ENCODE measurements around the gene CMA1.

The CMA1 gene

DNA sequence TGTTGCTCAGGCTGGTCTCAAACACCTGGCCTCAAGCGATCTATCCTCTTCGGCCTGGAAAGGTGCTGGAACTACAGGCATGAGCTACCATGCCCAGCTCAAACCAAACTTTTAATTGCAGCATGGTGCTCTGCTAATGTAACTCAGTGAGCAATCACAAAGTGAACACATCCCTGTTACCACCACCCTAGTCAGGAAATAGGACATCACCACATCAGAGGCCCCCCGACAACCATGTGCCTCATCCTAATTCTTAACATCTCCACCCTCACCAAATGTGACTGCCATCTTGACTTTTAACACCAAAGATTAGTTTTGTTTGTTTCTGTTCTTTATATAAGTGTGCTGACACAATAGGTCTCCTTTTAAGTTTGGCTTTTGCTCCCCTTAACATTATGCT lies 42.7 kb downstream of the CMA1 start:
- DNase-seq: no peak

DNA sequence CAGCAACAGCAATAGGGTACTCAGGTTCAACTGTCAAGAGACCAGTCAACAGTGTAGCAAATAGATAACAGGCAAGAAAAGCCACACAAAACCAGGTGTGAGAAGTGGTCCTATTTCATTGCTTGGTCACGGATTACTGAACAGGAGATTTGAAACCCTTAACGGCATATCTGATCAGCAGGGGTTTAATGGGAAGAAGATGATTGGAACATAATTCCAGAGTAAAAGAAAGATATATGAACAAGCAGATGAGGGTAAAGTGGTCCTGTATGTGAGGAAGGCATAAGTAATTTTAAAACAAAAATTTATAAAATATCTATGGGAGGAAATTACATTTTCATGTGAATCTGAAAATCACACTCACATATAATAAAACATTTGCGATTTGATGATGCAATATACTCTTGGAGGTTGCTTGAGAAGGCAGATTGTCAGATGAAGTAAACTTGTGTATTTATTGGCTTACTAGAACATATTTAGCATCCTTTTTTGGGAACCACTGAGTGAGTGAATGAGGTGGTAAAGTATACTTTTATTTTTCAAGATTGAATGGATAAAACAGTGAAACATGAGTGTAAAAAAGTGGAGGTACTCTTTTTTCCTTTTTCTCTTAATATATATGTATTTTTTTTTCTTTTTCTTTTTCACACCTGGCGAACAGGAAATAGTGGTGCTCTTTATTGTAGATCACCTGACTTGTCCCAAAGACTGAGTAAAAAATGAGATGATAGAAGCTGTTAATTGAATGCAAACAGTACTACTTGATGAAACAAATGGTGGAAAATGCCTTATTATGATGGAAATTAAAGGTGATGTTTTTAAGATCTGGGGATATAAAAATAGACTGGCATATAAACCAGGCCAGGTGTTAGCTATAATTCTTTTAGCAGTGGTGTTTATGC lies 43.9 kb downstream of the CMA1 start:
- DNase-seq: no peak

DNA sequence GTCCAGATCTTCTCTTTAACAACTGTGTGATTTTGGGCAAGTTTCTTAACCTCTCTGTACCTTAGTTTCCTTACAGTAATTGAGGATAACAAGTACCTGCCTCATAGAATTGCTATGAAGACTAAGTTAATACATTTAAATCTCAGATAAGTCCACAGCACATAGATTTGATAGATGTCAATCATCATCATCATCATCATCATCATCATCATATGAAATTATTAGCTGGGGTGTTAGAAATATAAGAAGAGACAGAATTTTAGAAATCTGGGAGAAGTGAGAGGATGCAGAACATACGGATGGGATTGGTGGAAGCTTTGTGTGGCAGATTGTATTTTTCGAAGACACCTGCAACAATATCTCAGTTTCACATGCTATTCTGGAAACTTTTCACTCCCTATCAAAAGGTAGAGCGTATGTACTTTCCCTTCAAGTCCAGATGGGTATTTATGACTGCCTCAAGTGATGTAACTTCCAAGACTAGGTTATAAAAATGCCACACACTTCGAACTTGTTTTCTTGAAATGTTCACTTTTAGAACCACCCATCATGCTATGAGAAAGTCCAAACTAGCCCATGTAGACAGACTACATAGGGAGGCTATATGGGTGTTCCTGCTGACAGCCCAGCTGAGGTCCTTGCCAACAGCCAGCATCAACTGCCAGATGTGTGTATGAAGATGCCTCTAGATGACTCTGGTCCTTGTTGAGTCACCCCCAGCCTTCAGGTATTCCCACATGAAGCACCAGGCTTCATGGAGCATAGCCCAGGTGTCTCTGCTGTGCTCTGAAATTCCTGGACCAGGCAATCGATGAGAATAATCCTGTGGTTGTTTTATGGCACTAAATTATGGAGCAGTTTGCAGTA lies 44.8 kb downstream of the CMA1 start:
- DNase-seq: no peak

DNA sequence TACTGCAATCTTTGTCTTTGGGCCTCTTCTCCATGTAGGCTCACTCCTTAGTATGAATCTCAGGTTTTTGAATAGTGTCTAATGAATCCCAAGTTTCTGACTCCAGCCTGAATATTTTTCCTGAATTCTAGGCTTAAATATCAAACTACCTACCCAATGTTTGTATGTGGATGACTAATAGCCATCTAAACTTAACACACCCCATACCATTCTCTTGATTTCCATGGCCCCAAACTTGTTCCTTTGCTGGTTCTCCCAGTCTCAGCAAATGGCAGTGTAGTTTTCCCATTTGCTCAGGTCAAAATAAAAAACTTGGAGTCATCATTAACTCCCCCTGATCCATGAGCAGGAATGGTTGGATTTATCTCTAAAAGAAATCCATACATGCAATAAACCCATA lies 46.7 kb downstream of the CMA1 start:
- DNase-seq: no peak

DNA sequence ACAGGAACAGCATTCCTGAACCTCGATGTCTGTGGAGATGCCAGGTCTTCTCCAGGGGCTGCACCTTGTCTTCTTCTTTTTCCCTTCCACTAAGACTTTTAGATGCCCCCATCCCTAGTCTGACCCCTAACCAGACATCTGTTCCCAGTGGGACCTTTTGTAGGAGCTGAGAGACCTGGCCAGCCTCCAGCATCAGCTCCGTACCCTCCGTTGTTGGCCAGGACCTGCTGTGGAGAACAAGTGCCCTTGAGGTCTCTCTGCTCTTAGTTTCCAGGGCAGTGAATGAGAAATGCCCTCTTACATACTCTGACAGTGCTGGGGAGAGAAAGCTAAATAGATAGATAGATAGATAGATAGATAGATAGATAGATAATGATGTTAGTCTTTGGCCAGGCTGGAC lies 48.7 kb downstream of the CMA1 start:
- no peak for DNase-seq

DNA sequence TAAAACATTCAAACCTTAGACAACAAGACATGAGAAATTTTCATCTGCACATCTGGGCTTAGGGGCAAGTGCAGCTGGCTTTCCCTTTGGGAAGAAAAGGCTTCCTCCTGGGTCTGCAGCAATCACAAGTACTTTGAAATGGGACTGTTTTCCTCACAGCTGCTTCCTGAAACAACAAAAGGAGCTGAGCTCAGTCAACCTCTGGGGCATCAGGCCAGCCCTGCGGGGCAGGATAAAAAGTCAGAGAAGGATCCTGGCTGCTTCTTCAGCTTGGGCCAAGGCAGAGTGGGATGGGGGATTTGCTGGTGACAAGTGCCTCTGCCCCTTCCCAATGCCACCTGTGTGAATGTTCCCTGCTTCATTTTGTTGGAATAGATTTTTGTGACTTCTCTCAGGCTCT lies 49.3 kb downstream of the CMA1 start:
- DNase-seq: no peak

DNA sequence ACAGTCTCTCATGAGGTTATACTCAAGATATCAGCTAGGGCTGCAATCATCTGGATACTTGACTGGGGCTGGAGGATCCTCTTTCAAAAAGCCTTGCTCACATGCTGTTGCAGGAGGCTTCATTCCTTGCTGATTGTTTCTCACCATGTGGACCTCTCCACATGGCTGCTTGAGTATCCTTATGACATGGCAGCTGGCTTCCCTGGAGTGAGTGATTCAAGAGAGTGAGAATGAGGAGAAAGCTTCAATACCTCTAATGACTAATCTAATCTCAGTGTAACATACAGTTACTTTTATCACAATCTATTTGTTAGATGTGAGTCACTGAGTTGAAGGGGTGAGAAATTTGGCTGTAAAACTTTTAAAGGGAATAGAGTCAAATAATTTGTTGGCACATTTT lies 51.1 kb downstream of the CMA1 start:
- no peak for DNase-seq
